ENCODE data around the gene GABRD.
"Not testable (repeated sequence)": the region's sequence is repeated elsewhere in the genome, so short reads cannot be mapped to it uniquely, and the experiment has no call there.

Gene GABRD

GRCh38 chr1:1979482-1980165, 39.5 kb upstream of the GABRD start:
- TF ChIP-seq CTCF (IDR thresholded peaks at IDR 0.05; ENCODE audit: control extremely low read depth, extremely low read depth, low read depth, missing control alignments), result no peak
- ChIA-PET POLR2A (no interaction called here), CTCF (interaction anchor here (1.2 kb wide), 1 partner anchor 35 kb away, joined by 3 read pairs; no protein-coding TSS in a partner anchor)
- no peak for DNase-seq (ENCODE audit: extremely low spot score)

GRCh38 chr1:1980467-1981141, 38.5 kb upstream of the GABRD start:
- no peak for DNase-seq (ENCODE audit: extremely low spot score)
- POLR2A ChIA-PET, result no interaction called here
- CTCF ChIA-PET, result no interaction called here
- TF ChIP-seq CTCF (IDR thresholded peaks at IDR 0.05; ENCODE audit: control extremely low read depth, extremely low read depth, low read depth, missing control alignments), result no peak

- ChIA-PET CTCF (no interaction called here), POLR2A (no interaction called here)
- no peak for TF ChIP-seq CTCF (IDR thresholded peaks at IDR 0.05; ENCODE audit: control extremely low read depth, extremely low read depth, low read depth, missing control alignments)
- no peak for DNase-seq (ENCODE audit: extremely low spot score)
These were observed 38.0 kb upstream of the GABRD start for GRCh38 chr1:1981142-1981500.

- POLR2A ChIA-PET; CTCF ChIA-PET; DNase-seq (ENCODE audit: extremely low spot score): not testable (repeated sequence)
These were observed 37.4 kb upstream of the GABRD start for GRCh38 chr1:1981631-1982327.

- CTCF ChIA-PET, result no interaction called here
- POLR2A ChIA-PET, result no interaction called here
- DNase-seq (ENCODE audit: extremely low spot score), result no peak
- TF ChIP-seq CTCF (IDR thresholded peaks at IDR 0.05; ENCODE audit: control extremely low read depth, extremely low read depth, low read depth, missing control alignments), result no peak
These were observed 36.5 kb upstream of the GABRD start for GRCh38 chr1:1982379-1983232.

- TF ChIP-seq CTCF (IDR thresholded peaks at IDR 0.05; ENCODE audit: control extremely low read depth, extremely low read depth, low read depth, missing control alignments), result no peak
- POLR2A ChIA-PET, result no interaction called here
- no peak for DNase-seq (ENCODE audit: extremely low spot score)
- CTCF ChIA-PET, result no interaction called here
These were observed 34.5 kb upstream of the GABRD start for GRCh38 chr1:1984560-1985070.

Measured in GM10248 (cell line).